HG03469 (cell line): ENCODE results near the gene PRAME.
"Not testable (repeated sequence)": the region's sequence is repeated elsewhere in the genome, so short reads cannot be mapped to it uniquely, and the experiment has no call there.

ENCODE experiments used
- ATAC-seq: cut with Tn5 transposase; IDR thresholded peaks from one replicate; pipeline ENCODE4 v1.9.1; 2021; ENCODE audit warnings: mild to moderate bottlenecking, moderate library complexity, moderate number of reproducible peaks; ENCODE audit not compliant: unreplicated experiment

Gene PRAME

DNA sequence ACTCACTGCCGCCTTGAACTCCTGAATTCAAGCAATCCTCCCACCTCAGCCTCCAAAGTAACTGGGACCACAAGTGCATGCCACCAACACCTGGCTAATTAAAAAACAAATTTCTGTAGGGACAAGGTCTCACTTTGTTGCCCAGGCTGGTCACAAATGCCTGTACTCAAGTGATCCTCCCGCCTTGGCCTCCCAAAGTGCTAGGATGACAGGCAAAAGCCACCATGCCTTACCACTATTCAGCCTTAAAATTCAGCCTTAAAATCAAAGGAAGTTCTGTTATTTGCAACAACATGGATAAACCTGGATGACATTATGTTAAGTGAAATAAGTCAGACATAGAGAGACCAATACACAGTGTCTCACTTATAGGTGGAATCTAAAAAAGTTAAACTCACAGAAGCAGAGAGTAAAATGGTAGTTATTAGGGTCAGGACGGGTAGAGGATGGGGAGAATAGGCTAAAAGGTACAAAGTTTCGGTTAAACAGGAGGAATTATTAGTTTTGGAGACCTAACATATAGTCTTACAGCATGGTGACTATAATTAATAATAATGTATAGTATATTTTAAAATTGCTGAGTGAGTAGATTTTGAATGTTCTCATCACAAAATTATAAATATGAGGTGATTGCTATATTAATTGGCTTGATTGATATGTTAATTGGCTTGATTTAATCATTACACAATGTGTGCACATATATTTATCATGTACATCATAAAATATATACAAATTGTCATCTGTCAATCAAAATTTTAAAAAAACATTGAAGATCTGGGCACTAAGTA is 32.7 kb downstream of the PRAME start:
- ATAC-seq, result no peak

DNA sequence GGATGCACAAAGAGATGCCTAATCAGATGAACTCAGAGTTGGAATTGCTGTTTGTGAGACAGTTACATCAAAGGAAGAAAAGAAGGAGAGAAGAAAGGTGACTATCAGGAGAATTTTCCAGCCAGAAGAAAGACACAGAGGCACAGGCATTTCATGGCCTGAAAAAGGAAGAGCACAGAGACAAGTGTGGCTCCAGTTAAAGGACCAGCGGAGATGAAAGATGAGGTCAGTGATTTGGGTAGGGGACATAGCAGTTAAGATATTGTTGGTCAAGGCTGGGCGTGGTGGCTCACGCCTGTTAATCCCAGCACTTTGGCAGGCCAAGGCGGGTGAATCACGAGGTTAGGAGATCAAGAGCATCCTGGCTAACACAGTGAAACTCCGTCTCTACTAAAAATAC is 35.6 kb downstream of the PRAME start:
- no peak for ATAC-seq

DNA sequence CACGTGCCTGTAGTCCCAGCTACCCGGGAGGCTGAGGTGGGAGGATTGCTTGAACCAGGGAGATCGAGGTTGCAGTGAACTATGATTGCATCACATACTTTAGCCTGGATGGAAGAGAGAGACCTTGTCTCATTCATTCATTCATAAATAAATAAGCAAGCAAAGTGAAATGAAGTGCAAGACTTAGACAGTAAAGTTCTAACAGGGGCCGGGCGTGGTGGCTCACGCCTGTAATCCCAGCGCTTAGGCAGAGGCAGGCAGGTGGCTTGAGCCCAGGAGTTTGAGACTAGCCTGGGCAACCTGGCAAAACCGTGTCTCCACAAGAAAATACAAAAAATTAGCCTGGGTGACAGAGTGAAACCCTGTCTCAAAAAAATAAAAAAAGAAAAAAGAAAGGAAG is 37.4 kb downstream of the PRAME start:
- ATAC-seq, result no peak

DNA sequence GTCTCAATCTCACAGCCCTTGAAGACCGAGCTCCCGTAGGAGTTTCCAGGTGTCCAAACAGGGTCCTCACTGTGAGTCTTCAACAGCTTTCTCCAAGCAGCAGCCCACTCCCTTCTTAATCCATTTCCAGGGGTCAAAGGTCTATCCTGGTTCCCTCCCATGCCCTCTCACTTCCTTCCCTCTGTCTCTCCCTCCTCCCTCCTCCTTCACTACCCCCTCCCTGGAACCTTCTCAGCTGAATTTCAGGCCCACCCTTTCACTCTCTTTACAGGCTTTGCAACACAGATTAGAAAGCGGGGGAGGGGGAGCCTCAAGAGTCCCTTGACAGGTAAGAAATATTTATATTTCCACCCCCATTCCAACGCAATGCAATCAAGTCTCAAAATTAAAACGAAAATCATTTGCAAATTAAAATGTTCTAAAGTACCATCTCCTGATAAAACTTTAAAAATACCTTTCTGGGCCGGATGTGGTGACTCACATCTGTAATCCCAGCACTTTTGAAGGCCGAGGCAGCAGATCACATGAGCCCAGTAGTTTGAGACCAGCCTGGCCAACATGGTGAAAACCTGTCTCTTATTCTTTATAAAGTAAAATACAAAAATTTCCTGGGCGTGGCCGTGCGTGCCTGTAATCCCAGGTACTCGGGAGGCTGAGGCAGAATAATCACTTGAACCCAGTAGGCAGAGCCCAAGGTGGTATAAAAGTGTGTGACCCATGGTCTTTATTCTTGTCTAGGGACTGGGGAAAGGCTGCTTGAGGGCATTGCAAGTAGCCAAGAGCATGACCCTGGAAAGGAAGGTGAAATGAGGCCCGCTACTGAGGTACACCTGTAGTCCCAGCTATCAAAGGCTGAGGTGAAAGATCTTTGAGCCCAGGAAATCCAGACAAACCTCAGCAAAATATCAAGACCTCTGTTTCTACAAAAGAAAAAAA is 38.1 kb downstream of the PRAME start:
- ATAC-seq, result no peak

DNA sequence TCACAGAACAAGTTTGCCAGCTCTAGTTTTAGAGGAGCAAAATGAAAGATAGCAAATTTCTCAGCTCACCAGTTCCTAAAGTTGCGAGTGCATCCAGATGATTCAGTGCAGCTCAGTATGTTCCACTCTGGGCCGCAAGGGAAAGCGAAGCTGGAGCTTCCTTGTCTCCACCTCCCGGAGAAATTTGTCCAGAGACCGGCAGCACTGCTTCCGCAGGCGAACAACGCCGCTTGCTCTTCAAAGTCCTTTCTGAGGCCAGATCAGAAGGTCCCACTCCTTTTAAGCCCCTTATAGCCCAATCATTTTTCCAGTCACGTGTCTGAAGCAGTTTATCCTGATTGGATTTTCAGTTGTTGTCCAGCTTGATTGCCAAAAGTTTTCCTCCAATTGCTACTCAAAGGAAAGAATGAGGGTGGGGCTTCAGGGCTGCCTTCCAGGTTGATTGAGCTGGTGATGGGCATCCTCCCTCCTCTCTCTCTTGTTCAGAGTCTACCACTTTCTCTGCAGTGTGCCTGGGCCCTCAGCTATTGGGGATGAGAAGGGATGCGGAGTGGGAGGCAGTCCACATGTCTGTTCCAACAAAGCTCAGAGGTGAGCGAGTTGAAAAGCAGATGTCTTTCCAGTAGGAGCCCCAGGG is 38.9 kb downstream of the PRAME start, which contains the start of gene ZNF280A:
Gene ZNF280A, minus strand, starts transcription at position 251 of the 637 bp plus-strand sequence. CDS start 4,640 bp downstream, outside the sequence.
- no peak for ATAC-seq

DNA sequence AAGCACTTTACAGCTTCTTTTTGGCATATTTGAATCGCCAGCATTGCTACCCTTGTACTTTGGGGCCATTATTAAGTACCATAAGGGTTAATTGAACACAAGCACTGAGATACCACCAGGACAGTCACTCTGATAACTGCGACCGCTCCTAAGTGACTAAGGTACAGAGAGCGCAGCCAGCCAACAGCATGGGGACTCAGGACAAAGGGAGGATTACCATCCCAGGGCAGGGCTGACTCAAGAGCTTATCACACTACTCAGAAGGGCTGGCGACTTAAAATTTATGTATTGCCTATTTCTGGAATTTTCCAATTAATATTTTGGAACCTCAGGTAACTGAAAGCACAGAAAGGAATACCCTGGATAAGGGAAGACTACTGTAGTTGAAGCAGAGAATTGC is 39.5 kb downstream of the PRAME start:
- no peak for ATAC-seq

DNA sequence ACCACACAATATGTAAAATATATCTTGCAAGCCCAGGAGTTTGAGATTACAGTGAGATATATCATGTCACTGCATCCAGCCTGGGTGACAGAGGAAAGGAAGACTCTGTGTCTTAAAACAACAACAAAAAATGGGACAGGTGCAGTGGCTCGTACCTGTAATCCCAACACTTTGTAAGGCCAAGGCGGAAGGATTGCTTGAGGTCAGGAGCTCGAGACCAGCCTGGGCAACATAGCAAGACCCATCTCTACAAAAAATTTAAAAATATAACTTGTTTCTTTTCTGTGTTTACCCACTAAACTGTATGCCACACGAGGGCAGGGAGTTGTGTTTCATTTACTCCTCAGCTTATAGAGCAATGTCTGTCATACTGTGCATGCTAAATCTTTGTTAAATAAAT is 42.1 kb downstream of the PRAME start:
- no peak for ATAC-seq

DNA sequence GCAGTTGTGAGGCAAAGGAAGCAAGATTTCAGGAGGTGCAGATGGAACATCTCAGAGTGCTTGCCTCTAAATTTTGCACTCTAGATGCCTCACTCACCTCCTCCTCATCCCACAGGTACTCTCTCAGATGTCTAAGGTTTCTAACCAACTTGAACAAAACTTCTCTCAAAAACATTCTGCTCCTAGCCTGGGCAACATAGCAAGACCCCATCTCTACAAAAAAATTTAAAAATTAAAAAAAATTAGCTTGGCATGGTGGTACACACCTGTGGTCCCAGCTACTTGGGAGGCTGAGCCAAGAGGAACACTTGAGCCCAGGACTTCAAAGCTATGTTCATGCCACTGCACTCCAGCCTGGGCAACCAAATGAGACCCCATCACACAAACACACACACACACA is 43.2 kb downstream of the PRAME start:
- ATAC-seq, result no peak

DNA sequence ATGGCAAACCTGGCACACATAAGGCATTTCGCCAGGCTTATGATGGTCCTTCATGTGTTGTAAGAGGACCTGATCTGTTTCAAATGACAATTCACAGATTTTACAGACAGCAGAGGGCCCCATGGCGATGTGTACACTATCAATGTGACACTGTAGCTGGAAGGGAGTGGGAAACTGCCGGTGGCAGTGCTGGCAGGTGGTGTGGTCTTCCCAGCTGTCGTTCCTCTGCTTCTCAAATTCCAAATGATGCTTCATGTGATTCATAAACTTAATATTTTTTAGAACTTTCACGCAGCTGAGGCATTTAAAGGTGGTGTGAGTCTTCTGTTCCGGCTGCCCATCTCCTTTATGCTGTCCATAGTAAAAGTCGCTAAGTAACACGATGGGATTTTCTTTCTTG is 44.6 kb downstream of the PRAME start:
- ATAC-seq, result not testable (repeated sequence)

DNA sequence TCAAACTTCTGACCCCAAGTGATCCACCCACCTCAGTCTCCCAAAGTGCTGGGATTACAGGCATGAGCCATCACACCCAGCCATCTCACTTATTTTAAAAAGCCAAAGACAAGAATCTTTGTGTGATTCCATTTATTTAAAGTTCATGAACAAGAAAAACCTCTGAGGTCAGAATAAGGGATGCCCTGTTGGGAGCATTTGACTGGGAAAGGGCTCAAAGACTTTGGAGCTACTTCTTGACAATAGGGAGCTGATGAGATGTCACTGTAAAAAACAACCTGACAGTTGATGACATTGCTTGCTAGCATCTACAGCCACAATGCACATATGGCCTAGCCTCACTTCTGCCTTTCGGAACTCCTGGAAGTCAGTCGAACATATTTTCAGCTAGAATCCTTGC is 45.4 kb downstream of the PRAME start:
- no peak for ATAC-seq

DNA sequence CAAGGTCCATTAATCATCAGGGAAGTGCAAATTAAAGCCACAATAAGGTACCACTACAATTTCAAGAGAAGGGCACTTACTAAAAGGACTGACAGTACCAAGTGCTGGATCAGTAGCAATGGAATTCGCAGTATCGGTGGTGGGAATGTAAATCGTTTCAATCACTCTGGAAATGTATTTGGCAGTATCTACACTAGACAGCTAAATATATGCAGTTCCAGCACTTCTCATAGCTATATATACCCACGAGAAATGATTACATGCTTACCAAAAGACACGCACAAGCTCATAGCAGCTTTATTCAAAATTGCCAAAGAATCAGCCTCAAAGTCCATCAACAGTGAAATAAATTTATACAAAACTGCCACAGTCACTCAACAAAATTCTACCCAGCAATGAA is 46.1 kb downstream of the PRAME start:
- no peak for ATAC-seq

DNA sequence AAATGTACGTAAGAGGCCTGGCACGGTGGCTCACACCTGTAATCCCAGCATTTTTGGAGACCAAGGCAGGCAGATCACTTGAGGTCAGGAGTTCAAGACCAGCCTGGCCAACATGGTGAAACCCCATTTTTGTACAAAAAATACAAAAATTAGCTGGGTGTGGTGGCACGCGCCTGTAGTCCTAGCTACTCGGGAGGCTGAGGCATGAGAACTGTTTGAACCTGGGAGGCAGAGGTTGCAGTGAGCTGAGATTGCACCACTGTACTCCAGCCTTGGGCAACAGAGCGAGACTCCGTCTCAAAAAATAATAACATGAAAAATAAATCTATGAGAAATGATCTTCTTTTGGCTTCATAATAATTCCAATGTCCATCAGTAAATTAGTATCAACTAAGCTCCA is 48.2 kb downstream of the PRAME start:
- not testable (repeated sequence) for ATAC-seq

DNA sequence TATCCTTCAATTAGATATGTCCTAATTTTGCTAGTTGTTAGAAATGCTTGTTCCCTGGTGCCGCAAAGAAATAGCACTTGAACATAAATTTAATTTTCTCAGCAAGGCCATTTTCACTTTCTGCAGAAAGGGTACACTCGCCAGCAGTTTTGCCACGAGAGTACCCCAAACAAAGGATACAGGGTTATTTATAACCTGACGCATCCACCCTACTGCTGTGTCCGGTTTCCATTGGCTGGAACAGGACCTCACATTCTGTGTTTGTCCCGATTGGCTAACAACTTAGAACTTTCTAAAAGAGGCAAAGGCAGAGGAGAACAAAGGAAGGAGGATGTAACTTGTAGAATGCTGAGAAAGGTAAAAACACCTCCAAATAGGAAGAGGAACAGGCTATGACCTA is 49.2 kb downstream of the PRAME start:
- not testable (repeated sequence) for ATAC-seq

DNA sequence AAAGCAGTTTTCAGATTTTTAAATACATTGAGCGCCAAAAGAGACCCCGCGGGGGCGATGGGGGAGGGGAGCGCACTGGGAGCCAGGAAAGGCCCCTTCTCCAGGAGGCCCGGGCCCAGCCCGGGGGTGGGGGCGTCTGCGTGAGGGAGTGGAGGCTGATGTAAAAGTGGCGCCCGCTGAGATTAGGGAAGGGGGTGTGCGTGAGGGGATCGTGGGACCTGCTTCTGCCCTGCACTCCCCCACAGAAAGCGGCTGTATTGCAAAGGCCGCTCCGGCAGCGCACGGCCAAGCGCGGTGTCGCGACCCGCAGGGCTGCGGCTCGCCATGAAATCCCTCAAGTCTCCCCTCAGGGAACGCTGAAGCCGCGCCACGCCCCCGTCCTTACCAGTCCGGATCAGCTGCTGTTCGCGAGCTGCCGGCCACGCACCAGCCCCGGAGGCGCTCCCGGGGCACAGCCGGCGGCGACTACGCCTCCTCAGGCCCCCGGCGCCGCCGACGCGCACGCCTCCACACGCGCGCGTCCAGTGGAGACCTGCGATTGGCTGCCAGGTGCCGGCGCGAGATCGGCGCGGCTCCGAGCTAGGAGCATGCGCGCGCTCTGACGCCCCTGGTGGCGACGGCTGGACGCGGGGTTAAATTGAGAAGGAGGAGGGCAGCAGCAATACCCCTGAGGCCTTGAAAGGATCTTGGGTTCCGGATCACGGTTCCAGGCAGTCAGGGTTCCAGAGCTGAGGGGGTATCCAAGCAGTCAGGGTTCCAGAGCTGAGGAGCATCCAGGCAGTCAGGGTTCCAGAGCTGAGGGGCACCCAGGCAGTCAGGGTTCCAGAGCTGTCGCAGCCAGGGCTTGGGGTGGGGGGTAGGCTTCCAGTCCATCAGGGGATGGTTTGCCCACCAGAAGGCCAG is 50.5 kb downstream of the PRAME start, which contains the start of gene ZNF280B:
Gene ZNF280B, minus strand, starts transcription at position 469 of the 903 bp plus-strand sequence. CDS start 19,344 bp downstream, outside the sequence.
- ATAC-seq, result peak; percentile 69

DNA sequence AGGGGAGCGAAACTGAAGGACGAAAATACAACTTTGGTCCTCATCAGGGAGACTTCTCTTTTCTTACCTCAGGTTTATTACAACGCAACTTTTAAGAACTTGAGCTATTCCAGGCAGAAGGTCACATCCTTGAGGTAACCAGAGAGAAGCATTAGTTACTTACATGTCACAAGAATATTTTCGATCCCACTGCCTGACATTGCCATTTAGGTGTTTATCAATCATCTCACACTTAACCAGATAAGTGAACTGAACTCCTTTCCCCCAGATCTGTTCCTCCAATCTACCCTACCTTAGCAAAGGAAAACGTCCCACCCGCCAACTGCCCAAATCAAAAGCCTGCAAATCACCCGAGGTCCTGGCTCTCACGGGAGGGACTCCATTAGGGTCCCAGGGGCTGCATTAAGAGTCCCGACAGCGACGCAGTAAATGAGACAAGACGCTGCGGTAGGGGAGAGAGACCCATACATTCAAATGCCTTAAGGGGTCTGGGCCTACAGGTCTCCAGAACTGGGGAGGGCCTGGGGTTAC is 51.3 kb downstream of the PRAME start:
- ATAC-seq, result no peak

DNA sequence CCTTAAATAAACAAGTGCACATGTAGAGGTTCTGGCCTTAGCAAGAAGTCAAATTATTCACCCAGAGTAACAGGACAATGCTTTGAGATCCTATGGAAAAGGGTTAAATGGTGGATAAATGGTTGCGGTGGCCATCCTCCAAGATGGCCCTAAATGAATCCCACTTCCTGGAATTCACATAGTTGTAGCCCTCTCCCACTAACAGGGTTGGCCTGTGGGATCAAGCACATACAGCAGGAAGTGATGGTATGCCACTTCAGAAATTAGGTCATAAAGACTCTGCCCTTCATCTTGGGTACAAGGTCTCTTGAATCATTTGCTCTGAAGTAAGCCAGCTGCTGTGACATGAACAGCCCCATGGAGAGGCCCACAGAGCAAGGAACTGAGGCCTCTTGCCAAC is 52.3 kb downstream of the PRAME start:
- ATAC-seq, result no peak

DNA sequence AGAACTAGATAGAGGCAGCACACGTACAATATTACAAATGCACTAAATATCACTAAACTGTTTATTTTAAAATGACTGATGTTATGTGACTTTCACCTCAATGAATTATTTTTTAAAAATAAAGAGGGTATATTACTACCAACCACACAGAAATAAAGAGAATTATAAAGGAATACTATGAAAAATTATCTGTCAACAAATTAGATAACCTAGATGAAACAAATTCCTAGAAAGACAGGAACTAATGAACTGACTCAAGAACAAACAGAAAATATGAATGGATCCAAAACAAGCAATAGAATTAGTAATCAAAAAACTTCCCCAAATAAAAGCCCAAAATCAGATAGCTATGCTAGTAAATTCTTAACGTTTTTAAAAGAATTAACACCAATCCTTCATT is 60.8 kb downstream of the PRAME start:
- ATAC-seq, result no peak
